Adrenal gland (tissue), 5 donors: ENCODE results near the gene RPUSD4.

Experiments used
- POLR2A ChIP-seq, 2 donors: fragments of 450-650 bp; IDR thresholded peaks; one replicate each; pipeline ENCODE4 v1.6.1; 2017; ENCODE audit warnings: antibody characterized with exemption in 2 of 2, mild to moderate bottlenecking in 2 of 2, moderate library complexity in 1 of 2
- TF ChIP-seq, protein P1 (sequence below), 6 experiments: fragments of 450-650 bp in 4 of 6; fragments of 200-600 bp in 2 of 6; sonication (generic) in 1 of 6; IDR thresholded peaks; 1 replicate in 5 of 6; 2 replicates in 1 of 6; pipeline versions ENCODE4 v1.5.1 to v1.8.0; 2016 to 2021; ENCODE audit warnings: antibody characterized with exemption in 6 of 6, mild to moderate bottlenecking in 2 of 6, moderate library complexity in 1 of 6
- donor health status: DM: no; HTN: no; CAD: no.

DNA sequence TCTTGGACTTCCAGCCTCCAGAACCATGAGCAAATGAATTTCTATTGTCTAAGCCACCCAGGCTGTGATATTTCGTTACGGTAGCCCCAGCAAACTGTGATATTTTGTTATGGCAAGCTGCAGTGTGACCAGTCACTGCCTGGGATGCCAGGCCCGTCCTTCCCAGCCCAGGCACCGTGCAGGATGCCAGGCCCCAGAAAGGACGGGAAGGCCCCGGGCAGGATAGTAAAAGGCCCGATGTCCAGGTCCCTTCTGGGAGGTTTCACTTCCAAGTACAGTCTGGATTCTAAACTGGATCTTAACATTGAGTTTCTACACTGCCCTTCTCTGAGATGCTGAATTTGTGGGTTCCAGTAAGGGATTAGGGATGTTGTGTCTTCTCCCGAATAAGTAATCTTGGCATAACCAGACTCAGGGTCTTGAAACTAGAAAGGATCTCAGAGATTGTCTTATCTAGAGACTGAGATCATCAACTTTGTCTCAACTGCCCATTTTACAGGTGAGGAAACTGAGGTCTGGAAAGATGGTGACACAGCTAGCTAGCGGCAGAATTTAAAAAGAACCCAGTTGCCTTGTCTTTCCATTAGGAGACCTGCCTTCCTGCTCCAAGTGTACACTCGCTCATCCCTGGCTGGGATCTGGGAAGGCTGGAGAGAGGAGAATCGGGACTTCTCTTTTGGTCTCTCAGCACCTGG is 19.9 kb downstream of the RPUSD4 start:
- TF ChIP-seq, protein P1, sequence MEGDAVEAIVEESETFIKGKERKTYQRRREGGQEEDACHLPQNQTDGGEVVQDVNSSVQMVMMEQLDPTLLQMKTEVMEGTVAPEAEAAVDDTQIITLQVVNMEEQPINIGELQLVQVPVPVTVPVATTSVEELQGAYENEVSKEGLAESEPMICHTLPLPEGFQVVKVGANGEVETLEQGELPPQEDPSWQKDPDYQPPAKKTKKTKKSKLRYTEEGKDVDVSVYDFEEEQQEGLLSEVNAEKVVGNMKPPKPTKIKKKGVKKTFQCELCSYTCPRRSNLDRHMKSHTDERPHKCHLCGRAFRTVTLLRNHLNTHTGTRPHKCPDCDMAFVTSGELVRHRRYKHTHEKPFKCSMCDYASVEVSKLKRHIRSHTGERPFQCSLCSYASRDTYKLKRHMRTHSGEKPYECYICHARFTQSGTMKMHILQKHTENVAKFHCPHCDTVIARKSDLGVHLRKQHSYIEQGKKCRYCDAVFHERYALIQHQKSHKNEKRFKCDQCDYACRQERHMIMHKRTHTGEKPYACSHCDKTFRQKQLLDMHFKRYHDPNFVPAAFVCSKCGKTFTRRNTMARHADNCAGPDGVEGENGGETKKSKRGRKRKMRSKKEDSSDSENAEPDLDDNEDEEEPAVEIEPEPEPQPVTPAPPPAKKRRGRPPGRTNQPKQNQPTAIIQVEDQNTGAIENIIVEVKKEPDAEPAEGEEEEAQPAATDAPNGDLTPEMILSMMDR (IDR thresholded peaks at IDR 0.05) = no peak
- TF ChIP-seq POLR2A (IDR thresholded peaks at IDR 0.05) = no peak
